ENCODE results near the gene MYH13.

MYH13 gene

GRCh38 chr17:10328206-10328605 is 44.6 kb downstream of the MYH13 start:
- TF ChIP-seq GATA1 (IDR thresholded peaks at IDR 0.05; ENCODE audit: low read depth, low read length) (no peak), POLR2A (IDR thresholded peaks at IDR 0.05; ENCODE audit: low read length) (no peak)
- no peak for DNase-seq

- peak; percentile 80 to 88 for DNase-seq
- TF ChIP-seq GATA1 (IDR thresholded peaks at IDR 0.05; ENCODE audit: low read depth, low read length) (no peak), POLR2A (IDR thresholded peaks at IDR 0.05; ENCODE audit: low read length) (no peak)
Observed at GRCh38 chr17:10327640-10328039, 45.2 kb downstream of the MYH13 start.

DNA sequence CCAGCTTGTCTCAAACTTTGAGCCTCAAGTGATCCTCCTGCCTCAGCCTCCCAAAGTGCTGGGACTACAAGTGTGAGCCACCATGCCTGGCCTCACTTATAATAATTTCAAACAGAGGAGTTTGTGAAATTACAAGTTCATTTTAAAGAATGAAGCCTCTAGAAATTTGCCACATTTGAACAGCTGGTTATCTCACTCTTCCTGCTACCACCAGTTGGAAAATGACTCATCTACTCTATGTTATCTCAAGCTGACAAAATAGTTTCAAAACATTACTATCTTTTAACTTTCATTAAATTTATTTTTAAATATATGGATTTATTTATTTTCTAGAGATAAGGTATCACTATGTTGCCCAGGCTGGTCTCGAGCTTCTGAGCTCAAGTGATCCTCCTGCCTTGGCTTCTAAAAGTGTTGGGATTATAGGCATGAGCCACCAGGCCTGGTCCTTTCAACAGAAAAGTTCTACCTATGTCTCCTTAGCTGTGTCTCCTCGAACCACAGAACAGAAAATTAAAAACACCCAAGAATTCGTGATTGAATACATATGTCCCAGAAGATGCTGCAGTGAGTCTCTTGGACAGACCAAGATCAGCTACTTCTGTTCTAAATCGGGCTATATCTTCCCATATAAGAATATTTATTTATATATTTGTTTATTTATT is 47.6 kb downstream of the MYH13 start:
- DNase-seq = peak; percentile 76 to 77
- no peak for TF ChIP-seq POLR2A (IDR thresholded peaks at IDR 0.05; ENCODE audit: low read length)
- TF ChIP-seq GATA1 (IDR thresholded peaks at IDR 0.05; ENCODE audit: low read depth, low read length) = no peak

DNA sequence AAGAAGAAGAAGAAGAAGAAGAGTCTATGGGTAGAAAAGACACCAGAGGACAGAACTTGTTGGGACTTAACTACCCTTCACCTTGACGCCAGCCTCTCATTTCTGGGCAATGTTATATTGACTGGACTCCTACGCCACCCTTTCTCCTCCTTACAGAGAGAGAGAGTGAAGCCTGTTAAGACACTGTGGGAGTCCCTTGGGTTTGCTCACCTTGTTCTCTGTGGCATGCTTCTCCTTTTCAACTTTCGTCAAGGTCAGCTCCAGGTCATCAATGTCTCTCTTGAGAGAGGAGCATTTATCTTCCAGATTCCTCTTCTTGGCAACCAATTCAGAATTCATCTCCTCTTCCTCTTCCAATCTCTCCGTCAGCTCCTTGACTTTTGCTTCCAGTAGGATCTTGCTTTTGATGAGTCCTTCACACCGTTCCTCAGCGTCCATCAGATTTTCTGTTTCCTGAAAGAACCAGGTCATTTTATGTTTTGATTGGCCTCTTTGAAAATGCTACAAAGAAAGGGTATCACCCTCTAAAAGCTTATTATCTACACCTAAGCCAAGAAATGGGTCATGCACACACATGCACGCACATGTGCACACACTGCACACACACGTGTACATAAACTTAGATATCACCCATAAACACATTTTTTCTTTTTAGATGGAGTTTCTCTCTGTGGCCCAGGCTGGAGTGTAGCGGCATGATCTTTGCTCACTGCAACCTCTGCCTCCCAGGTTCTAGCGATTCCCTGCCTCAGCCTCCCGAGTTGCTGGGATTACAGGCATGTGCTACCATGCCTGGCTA is 48.8 kb downstream of the MYH13 start:
- no peak for TF ChIP-seq POLR2A (IDR thresholded peaks at IDR 0.05; ENCODE audit: low read length)
- TF ChIP-seq GATA1 (IDR thresholded peaks at IDR 0.05; ENCODE audit: low read depth, low read length) = no peak
- DNase-seq = no peak

- TF ChIP-seq GATA1 (IDR thresholded peaks at IDR 0.05; ENCODE audit: low read depth, low read length) (no peak), POLR2A (IDR thresholded peaks at IDR 0.05; ENCODE audit: low read length) (no peak)
- DNase-seq = no peak
Observed at GRCh38 chr17:10318535-10318934, 54.3 kb downstream of the MYH13 start.

DNA sequence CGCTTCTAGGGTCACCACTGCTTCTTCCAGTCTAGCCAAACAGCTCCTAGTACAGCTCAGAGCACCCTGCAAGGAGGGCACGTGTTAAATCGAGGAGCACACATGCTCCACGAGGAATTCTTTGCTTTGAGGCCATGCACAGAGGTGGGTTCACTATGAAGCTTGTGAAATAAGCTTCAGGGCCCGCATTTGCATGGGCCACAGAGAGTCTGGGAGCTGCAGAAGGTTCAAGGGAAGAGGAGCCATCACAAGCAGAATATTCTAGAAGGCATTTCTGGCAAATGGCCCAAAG is 55.3 kb downstream of the MYH13 start:
- no peak for DNase-seq
- no peak for TF ChIP-seq GATA1 (IDR thresholded peaks at IDR 0.05; ENCODE audit: low read depth, low read length)
- TF ChIP-seq POLR2A (IDR thresholded peaks at IDR 0.05; ENCODE audit: low read length) = no peak

DNA sequence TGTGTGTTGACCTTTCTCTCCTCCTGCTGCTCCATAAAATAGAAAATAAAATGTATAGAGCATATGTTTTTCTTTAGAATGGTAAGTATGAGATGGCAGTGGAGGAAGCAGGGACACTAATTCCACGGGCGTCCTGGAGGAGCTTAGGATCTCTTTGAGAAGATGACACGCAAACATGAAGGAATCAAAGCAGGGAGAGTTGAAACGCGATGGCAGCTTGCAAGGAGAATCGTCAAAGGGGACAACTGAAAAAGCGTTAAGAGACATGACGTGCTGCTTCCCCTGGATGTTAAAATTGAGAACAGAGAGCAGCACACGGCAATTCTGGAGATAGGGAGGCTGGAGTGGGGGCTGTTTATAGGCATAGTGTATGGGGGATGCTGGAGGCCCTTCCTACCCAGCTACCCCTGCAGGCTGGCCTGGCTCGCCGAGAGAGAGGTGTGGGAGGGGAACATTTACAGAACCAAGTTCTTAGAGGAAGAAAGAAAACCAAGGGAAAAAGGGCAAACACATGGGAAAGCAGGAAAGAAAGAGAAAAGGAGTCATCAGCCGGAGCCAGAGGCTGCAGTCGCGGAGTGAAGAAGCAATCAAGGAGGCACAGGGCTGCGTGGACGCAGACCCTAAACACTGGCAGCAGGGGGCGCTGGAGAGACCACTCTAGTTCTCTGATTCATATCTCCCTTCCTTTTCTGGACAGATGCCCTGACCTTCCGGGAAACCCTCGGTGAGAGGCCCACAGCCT is 55.8 kb downstream of the MYH13 start:
- peak; percentile 78 to 81 for DNase-seq
- no peak for TF ChIP-seq POLR2A (IDR thresholded peaks at IDR 0.05; ENCODE audit: low read length)
- TF ChIP-seq GATA1 (IDR thresholded peaks at IDR 0.05; ENCODE audit: low read depth, low read length) = no peak

GRCh38 chr17:10314329-10314728 is 58.5 kb downstream of the MYH13 start:
- no peak for DNase-seq
- TF ChIP-seq GATA1 (IDR thresholded peaks at IDR 0.05; ENCODE audit: low read depth, low read length) (no peak), POLR2A (IDR thresholded peaks at IDR 0.05; ENCODE audit: low read length) (no peak)

DNA sequence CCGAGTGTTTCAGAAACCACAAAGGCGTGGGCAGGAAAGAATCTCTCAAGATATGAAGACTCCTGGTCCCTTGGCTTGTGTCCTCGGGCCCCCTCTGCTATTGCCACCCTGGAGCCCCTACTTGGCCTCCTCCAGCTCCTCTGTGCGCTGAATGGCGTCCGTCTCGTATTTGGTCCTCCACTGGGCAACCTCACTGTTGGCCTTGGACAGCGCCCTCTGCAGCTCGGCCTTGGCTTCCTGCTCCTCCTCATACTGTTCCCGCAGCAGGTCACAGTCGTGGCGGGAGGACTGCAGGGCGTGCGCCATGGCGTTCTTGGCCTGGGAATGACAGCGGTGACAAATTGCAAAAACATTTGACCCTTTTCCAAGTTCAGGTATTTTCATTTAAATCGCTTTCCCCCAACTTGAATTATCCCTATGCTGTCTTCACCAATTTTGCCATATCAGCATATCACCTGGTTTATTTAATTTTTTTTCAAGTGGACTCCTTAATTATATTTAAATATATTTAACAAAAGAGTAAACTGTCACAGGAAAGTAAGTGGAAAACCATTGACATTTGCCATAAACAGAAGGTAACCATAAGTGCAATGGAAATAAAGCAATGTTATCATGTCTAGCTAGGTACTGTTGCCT is 59.7 kb downstream of the MYH13 start:
- TF ChIP-seq GATA1 (IDR thresholded peaks at IDR 0.05; ENCODE audit: low read depth, low read length) (no peak), POLR2A (IDR thresholded peaks at IDR 0.05; ENCODE audit: low read length) (no peak)
- no peak for DNase-seq

- DNase-seq = no peak
- TF ChIP-seq POLR2A (IDR thresholded peaks at IDR 0.05; ENCODE audit: low read length) = no peak
- no peak for TF ChIP-seq GATA1 (IDR thresholded peaks at IDR 0.05; ENCODE audit: low read depth, low read length)
Observed at GRCh38 chr17:10311131-10311530, 61.7 kb downstream of the MYH13 start.

DNA sequence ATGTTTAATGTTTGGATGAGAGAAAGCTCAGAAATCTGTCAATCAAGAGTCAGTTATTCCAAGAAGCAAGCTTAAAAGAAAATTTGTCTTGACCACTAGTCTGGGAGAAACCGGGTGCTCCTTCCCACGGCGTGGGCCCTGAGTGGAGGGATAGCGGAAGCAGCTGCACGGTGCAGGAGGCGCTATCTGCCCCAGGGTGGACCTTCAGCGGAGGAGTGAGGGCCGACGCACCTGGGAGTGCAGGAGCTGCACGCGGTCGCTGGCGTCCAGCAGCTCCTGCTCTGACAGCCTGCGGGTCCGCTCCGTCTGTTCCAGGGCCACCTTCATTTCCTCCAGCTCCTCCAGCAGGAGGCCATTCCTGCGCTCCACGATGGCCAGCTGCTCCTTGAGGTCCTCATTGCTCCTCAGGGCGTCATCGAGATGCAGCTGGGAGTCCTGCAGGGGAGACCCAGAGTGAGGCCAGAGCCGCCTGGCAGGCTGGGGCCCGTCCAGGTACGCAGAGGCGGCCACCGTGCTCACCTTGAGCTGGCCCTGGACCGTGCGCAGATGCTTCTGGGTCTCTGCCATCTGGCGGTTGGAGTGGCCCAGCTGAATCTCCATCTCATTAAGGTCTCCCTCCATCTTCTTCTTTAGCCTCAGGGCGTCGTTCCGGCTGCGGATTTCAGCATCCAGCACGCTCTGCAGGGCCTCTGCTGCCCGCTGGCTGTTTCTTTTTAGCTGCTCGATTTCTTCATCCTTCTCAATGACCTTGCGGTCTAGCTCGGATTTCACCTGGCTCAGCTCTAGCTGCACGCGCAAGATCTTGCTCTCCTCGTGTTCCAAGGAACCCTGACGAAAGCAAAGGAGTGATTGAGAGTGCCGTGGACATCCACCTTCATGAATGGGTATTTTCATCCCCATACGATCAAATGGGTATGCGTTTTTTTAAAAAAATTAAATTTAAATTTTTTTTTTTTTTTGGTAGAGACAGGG is 63.5 kb downstream of the MYH13 start:
- DNase-seq = no peak

DNA sequence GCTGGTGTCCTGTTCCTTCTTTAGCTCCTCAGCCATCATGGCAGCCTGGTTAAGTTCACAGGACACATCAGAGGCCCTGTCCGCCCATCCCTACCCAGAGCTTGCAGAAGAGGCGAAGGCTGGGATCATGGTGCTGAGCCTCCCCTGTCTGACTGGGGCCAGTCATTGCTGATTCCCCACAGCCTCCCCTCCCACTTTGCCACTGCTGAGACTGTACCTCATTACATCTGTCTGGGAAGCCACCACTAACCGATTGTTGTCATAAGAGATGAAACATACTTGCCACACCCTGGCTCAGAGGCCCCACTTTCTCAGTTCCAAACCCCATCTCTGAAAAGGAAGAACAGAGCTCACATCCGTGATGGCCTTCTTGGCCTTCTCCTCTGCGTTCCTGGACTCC is 66.2 kb downstream of the MYH13 start:
- no peak for DNase-seq

More for the DNA sequence above, 63.5 kb downstream of the MYH13 start:
- TF ChIP-seq POLR2A (IDR thresholded peaks at IDR 0.05; ENCODE audit: low read length) = no peak
- TF ChIP-seq GATA1 (IDR thresholded peaks at IDR 0.05; ENCODE audit: low read depth, low read length) = no peak

DNA sequence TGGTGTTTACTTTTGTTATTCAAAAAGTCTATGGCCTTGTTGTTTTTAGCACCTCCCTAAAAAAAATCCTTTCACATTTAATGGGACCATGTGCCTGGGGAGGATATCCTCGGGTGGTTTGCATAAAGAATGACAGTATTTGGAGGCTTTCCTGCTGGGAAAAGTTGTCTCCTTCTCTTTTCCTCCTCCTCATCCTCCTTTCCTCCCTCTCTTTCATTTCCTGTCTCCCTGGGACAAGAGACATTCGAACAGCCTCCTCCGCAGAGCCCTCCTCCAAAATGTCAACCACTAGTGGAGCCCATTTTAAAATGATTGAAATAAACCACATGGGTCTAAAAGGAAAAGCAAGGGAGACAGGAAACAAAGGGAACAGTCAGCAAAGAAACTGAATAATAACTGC is 67.4 kb downstream of the MYH13 start:
- TF ChIP-seq GATA1 (IDR thresholded peaks at IDR 0.05; ENCODE audit: low read depth, low read length) = no peak
- TF ChIP-seq POLR2A (IDR thresholded peaks at IDR 0.05; ENCODE audit: low read length) = no peak
- no peak for DNase-seq

More for the DNA sequence above, 66.2 kb downstream of the MYH13 start:
- TF ChIP-seq POLR2A (IDR thresholded peaks at IDR 0.05; ENCODE audit: low read length) = no peak
- no peak for TF ChIP-seq GATA1 (IDR thresholded peaks at IDR 0.05; ENCODE audit: low read depth, low read length)

Measured in erythroblast (primary cell).